Left forelimb (tissue), 1 donor: ENCODE data around the gene RIMS1.

Experiments
- DNase-seq: peaks from one replicate; pipeline ENCODE4 v3.0.0-alpha.2; 2018; ENCODE audit warnings: low spot score

The RIMS1 gene

GRCh38 chr6:72238900-72239299 lies 352.6 kb downstream of the RIMS1 start:
- DNase-seq = no peak

GRCh38 chr6:72245565-72245964 lies 359.2 kb downstream of the RIMS1 start:
- DNase-seq = no peak

- DNase-seq = no peak
Observed at GRCh38 chr6:72246926-72247325, 360.6 kb downstream of the RIMS1 start.

GRCh38 chr6:72248621-72249020 lies 362.3 kb downstream of the RIMS1 start:
- DNase-seq = no peak

GRCh38 chr6:72250664-72251063 lies 364.3 kb downstream of the RIMS1 start:
- no peak for DNase-seq

GRCh38 chr6:72260489-72260888 lies 374.1 kb downstream of the RIMS1 start:
- no peak for DNase-seq

GRCh38 chr6:72261554-72261953 lies 375.2 kb downstream of the RIMS1 start:
- DNase-seq = no peak

- DNase-seq = no peak
Observed at GRCh38 chr6:72262254-72262653, 375.9 kb downstream of the RIMS1 start.

- DNase-seq = no peak
Observed at GRCh38 chr6:72267470-72267869, 381.1 kb downstream of the RIMS1 start.

GRCh38 chr6:72271531-72271930 lies 385.2 kb downstream of the RIMS1 start:
- no peak for DNase-seq

- DNase-seq = no peak
Observed at GRCh38 chr6:72272958-72273357, 386.6 kb downstream of the RIMS1 start.

GRCh38 chr6:72275888-72276287 lies 389.5 kb downstream of the RIMS1 start:
- no peak for DNase-seq

- DNase-seq = no peak
Observed at GRCh38 chr6:72282201-72282600, 395.9 kb downstream of the RIMS1 start.

GRCh38 chr6:72283571-72283970 lies 397.2 kb downstream of the RIMS1 start:
- no peak for DNase-seq

GRCh38 chr6:72286911-72287311 lies 400.6 kb downstream of the RIMS1 start:
- no peak for DNase-seq

- DNase-seq = no peak
Observed at GRCh38 chr6:72287801-72288200, 401.5 kb downstream of the RIMS1 start.

- DNase-seq = no peak
Observed at GRCh38 chr6:72288592-72288991, 402.2 kb downstream of the RIMS1 start.

- no peak for DNase-seq
Observed at GRCh38 chr6:72290620-72291019, 404.3 kb downstream of the RIMS1 start.

GRCh38 chr6:72296375-72296774 lies 410.0 kb downstream of the RIMS1 start:
- no peak for DNase-seq

GRCh38 chr6:72305971-72306370 lies 419.6 kb downstream of the RIMS1 start:
- DNase-seq = no peak

- no peak for DNase-seq
Observed at GRCh38 chr6:72316675-72317380, 430.5 kb downstream of the RIMS1 start.

GRCh38 chr6:72321788-72322187 lies 435.4 kb downstream of the RIMS1 start:
- no peak for DNase-seq

GRCh38 chr6:72322771-72323170 lies 436.4 kb downstream of the RIMS1 start:
- no peak for DNase-seq

GRCh38 chr6:72324591-72324990 lies 438.2 kb downstream of the RIMS1 start:
- DNase-seq = no peak
